Kidney (tissue), 14 donors: Measurements from ENCODE around the gene BANF1. TPM values are rescaled to one million over a fixed set of nuclear protein-coding genes. Genes with fewer than 3 reads are reported as not detected.

ENCODE experiments used
- DNase-seq, 5 donors: peaks; one replicate each; pipeline ENCODE4 v3.0.0-alpha.2; 2013 to 2020
- FAIRE-seq: peaks from 2 replicates; lab custom pipeline; 2012; peaks lifted over from hg19 to GRCh38; lab: Jason Lieb, UNC
- H3K27ac ChIP-seq, 2 donors: one replicate each; pipeline ENCODE4 v1.7.0; 2013; ENCODE audit warnings: low read depth in 2 of 2, low read length in 2 of 2, inconsistent platforms in 1 of 2
- H3K27me3 ChIP-seq: one replicate; pipeline ENCODE4 v1.7.1; 2013; ENCODE audit warnings: low read length, inconsistent platforms; ENCODE audit not compliant: control insufficient read depth, insufficient read depth
- H3K36me3 ChIP-seq, 3 donors: one replicate each; pipeline versions ENCODE4 v1.7.0 to v1.7.1; 2013; ENCODE audit warnings: low read length in 3 of 3, control low read depth in 1 of 3, inconsistent platforms in 1 of 3; ENCODE audit not compliant: insufficient read depth in 3 of 3, control insufficient read depth in 2 of 3
- H3K4me1 ChIP-seq, 3 donors: one replicate each; pipeline versions ENCODE4 v1.7.0 to v1.7.1; 2013; ENCODE audit warnings: low read length in 3 of 3, inconsistent platforms in 1 of 3, low read depth in 1 of 3; ENCODE audit not compliant: control insufficient read depth in 2 of 3, insufficient read depth in 2 of 3
- H3K4me3 ChIP-seq, 3 donors: one replicate each; pipeline versions ENCODE4 v1.7.0 to v1.8.1; 2013; ENCODE audit warnings: low read length in 3 of 3, control low read depth in 1 of 3, inconsistent platforms in 1 of 3
- H3K9ac ChIP-seq, 3 donors: one replicate each; pipeline versions ENCODE4 v1.7.0 to v1.7.1; 2013; ENCODE audit warnings: low read length in 3 of 3, control low read depth in 1 of 3, inconsistent platforms in 1 of 3
- H3K9me3 ChIP-seq, 3 donors: one replicate each; pipeline versions ENCODE4 v1.7.0 to v1.7.1; 2013; ENCODE audit warnings: low read length in 3 of 3, control low read depth in 1 of 3, inconsistent platforms in 1 of 3; ENCODE audit not compliant: control insufficient read depth in 2 of 3, insufficient read depth in 1 of 3
- intact Hi-C: fragments of 100-400 bp; cut with DNase I; formaldehyde crosslinking; loops from one replicate; pipeline ENCODE4 v1.11.1; 2022
- polyA plus RNA-seq: library from polyadenylated mRNA; stranded (reverse); fragments of 350-450 nt; fragmentation: Illumina TruSeq; extraction: RNeasy Lipid Tissue Mini Kit (QIAGEN cat#74804); gene quantifications from one replicate; pipeline ENCODE4 v1.2.3, GENCODE V29; 2014; ENCODE audit warnings: low read depth, low replicate concordance; ENCODE audit not compliant: insufficient read depth
- total RNA-seq: library from RNA; stranded (reverse); fragmentation: NEBNext Ultra II Directional; extraction: Animal tissue kit (Norgen Biotek cat#: 25700); gene quantifications from one replicate; pipeline ENCODE4 v1.2.1, GENCODE V29; 2021
- TF ChIP-seq, protein P1 (sequence below): IDR thresholded peaks from 3 replicates; pipeline ENCODE4 v1.5.1; 2012; ENCODE audit warnings: mild to moderate bottlenecking, moderate library complexity, borderline replicate concordance; ENCODE audit not compliant: insufficient read depth; ENCODE audit errors: extremely low read depth
- donor health status: control.
- donor health status: control.
- donor health status: control.
- donor health status: control.
- donor health status: control.
- donor health status: DM: yes; HTN: yes; CAD: no.
- donor health status: Normal renal cell carcinoma (clear cell type).

The BANF1 gene
- total and polyA plus RNA-seq, 2 donors from 2014 or later: 181 to 186 TPM

DNA sequence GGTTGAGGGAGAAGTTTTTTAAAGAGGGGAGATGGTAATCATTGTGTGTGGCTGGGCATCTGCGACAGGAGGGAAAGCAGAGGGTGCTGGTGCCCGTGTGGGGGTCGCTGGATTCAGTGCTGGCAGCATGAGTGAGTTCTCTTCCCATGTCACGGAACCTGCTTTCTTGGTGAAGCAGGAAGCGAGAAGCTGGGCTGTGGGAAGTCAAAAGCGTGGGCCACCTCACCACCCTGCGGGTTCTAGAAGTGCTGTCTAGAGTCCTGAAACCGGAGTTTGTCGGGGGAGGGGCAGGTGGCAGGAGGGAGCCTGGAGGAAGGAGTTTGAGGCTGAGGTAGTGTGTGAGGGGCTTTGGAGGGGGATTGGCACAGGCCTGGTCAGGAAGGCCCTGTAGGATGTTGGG is 26.5 kb upstream of the BANF1 start:
- FAIRE-seq (no peak), DNase-seq (peak in 1 of 5 donors; percentile 51)
- H3K27me3 ChIP-seq: no peaks in the 10 kb centered on the region
- no peak overlapping the region for H3K27ac ChIP-seq
- peaks cover 0 to 20% (median 2%) of the 10 kb centered on the region in 3 donors for H3K36me3 ChIP-seq
- no peak overlapping the region for H3K9ac ChIP-seq
- H3K4me3 ChIP-seq: no peak overlapping the region
- H3K4me1 ChIP-seq: no peaks in the 10 kb centered on the region
- TF ChIP-seq, protein P1, sequence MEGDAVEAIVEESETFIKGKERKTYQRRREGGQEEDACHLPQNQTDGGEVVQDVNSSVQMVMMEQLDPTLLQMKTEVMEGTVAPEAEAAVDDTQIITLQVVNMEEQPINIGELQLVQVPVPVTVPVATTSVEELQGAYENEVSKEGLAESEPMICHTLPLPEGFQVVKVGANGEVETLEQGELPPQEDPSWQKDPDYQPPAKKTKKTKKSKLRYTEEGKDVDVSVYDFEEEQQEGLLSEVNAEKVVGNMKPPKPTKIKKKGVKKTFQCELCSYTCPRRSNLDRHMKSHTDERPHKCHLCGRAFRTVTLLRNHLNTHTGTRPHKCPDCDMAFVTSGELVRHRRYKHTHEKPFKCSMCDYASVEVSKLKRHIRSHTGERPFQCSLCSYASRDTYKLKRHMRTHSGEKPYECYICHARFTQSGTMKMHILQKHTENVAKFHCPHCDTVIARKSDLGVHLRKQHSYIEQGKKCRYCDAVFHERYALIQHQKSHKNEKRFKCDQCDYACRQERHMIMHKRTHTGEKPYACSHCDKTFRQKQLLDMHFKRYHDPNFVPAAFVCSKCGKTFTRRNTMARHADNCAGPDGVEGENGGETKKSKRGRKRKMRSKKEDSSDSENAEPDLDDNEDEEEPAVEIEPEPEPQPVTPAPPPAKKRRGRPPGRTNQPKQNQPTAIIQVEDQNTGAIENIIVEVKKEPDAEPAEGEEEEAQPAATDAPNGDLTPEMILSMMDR: no peak
- H3K9me3 ChIP-seq: no peaks in the 10 kb centered on the region
- intact Hi-C loops: no loop called here

DNA sequence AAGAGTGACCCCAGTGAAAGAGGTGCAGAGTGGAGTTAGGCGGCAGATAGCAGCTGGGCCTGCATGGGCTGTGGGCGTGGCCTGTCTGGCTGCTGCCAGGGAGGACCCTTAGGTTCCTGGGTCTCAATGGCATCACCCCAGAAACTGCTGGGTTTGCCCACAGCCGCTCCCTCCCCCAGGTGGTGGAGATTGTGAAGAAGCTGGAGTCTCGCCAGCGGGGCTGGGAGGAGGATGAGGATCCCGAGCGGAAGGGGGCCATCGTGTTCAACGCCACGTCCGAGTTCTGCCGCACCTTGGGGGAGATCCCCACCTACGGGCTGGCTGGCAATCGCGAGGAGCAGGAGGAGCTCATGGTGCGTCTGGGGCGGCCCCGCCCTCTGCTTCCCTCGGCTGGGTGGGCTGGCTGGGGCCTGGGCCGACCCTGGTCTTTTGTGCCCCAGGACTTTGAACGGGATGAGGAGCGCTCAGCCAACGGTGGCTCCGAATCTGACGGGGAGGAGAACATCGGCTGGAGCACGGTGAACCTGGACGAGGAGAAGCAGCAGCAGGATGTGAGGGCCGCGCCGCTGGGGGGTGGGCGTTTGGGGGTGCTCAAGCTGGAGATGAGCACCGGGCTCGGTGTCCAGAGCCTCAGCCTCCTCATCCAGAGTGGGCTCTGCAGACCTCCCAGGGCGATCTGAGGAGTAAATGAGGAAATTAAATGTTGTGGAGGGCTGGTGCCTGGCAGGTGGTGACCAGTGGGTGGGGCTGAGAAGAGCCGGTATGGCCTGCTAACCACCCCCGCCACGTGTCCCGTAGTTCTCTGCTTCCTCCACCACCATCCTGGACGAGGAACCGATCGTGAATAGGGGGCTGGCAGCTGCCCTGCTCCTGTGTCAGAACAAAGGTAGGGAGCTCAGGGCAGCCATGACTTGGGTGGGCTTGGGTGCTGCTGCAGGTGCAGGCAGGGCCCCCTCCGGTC is 25.8 kb upstream of the BANF1 start:
- no peak for DNase-seq
- peaks cover 0 to 20% (median 2%) of the 10 kb centered on the region in 3 donors for H3K36me3 ChIP-seq
- no peaks in the 10 kb centered on the region for H3K9me3 ChIP-seq
- no peak for FAIRE-seq
- no peaks in the 10 kb centered on the region for H3K27me3 ChIP-seq
- TF ChIP-seq, protein P1: no peak
- intact Hi-C loops: no loop called here
- H3K4me1 ChIP-seq: no peaks in the 10 kb centered on the region
- H3K9ac ChIP-seq: no peak overlapping the region
- H3K4me3 ChIP-seq: no peak overlapping the region
- no peak overlapping the region for H3K27ac ChIP-seq

DNA sequence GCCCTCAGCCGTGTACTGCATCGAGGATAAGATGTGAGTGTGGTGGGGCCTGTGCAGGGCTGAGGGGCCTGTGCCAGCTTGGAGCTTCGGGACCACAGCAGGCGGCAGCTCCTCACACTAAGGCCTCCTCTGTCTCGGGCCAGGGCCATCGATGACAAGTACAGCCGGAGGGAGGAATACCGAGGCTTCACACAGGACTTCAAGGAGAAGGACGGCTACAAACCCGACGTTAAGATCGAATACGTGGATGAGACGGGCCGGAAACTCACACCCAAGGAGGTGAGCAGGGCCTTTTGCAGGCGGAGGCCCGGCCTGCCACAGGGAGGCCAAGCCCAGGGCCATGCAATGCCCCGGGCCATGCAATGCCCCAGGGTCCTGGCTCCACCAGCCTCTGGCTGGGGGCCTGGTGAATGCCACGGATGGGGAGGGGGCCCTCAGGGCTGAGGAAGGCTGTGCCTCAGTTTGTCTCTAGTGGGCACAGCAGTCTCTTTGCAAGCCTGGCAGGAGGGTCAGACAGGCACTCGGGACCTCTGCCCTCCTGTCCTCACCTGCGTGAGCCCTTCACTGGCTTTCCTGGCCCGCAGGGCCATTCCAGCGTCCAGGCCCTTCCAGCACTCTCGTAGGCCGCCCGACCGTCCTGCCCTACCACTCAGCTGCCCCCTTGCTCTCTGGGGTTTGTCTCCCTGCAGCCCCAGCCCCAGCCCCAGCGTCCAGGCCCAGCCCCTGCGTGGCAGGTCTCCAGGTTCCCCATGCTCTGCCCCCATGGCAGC is 24.5 kb upstream of the BANF1 start:
- no peak overlapping the region for H3K4me3 ChIP-seq
- H3K4me1 ChIP-seq: no peaks in the 10 kb centered on the region
- H3K36me3 ChIP-seq: peaks cover 0 to 20% (median 0%) of the 10 kb centered on the region in 3 donors
- intact Hi-C loops: no loop called here
- H3K9ac ChIP-seq: no peak overlapping the region
- FAIRE-seq (no peak), DNase-seq (no peak)
- no peaks in the 10 kb centered on the region for H3K9me3 ChIP-seq
- TF ChIP-seq, protein P1: no peak
- no peak overlapping the region for H3K27ac ChIP-seq
- H3K27me3 ChIP-seq: no peaks in the 10 kb centered on the region
